Limb (tissue), 2 donors: Measurements from ENCODE around the gene CHAD.
"Not testable (repeated sequence)": the region's sequence is repeated elsewhere in the genome, so short reads cannot be mapped to it uniquely, and the experiment has no call there.

Experiments
- DNase-seq, 2 donors: peaks; one replicate each; pipeline ENCODE4 v3.0.0-alpha.2; 2016; ENCODE audit errors: extremely low spot score in 2 of 2

Gene CHAD

GRCh38 chr17:50495217-50495823, 26.6 kb upstream of the CHAD start:
- DNase-seq: no peak

GRCh38 chr17:50493744-50494143, 25.1 kb upstream of the CHAD start:
- no peak for DNase-seq

- DNase-seq: no peak
These were observed 23.5 kb upstream of the CHAD start for GRCh38 chr17:50492214-50492613.

- no peak for DNase-seq
These were observed 22.8 kb upstream of the CHAD start for GRCh38 chr17:50491505-50491904.

- no peak for DNase-seq
These were observed 20.2 kb upstream of the CHAD start for GRCh38 chr17:50488880-50489279.

- no peak for DNase-seq
These were observed 18.8 kb upstream of the CHAD start for GRCh38 chr17:50487213-50488096.

GRCh38 chr17:50484386-50485155, 15.9 kb upstream of the CHAD start:
- no peak for DNase-seq

GRCh38 chr17:50483266-50483665, 14.6 kb upstream of the CHAD start:
- DNase-seq: peak in 1 of 2 donors; percentile 25

GRCh38 chr17:50482516-50482915, 13.8 kb upstream of the CHAD start:
- peak; percentile 70 to 87 for DNase-seq

- DNase-seq: no peak
These were observed 13.4 kb upstream of the CHAD start for GRCh38 chr17:50482110-50482509.

GRCh38 chr17:50481648-50482047, 13.0 kb upstream of the CHAD start:
- DNase-seq: no peak

GRCh38 chr17:50480854-50481490, 12.3 kb upstream of the CHAD start:
- no peak for DNase-seq

GRCh38 chr17:50480142-50480764, 11.6 kb upstream of the CHAD start:
- no peak for DNase-seq

- DNase-seq: peak; percentile 59 to 82
These were observed 11.0 kb upstream of the CHAD start for GRCh38 chr17:50479522-50480141.

GRCh38 chr17:50478391-50479381, 10.0 kb upstream of the CHAD start, which contains the start of gene RSAD1:
Gene RSAD1 (plus strand): TSS chr17:50478860. CDS start chr17:50478885, 25 bp downstream.
- peak; percentile 86 to 90 for DNase-seq

- no peak for DNase-seq
These were observed 9.3 kb upstream of the CHAD start for GRCh38 chr17:50477976-50478375.

- no peak for DNase-seq
These were observed 8.1 kb upstream of the CHAD start for GRCh38 chr17:50476545-50477315.

- DNase-seq: not testable (repeated sequence)
These were observed 7.3 kb upstream of the CHAD start for GRCh38 chr17:50475775-50476544.
